GM21447 (cell line): ENCODE results near the gene USP47.
A peak's percentile ranks its signal among the peaks of the same experiment; 100 is the strongest.

Experiments used
- ATAC-seq: cut with Tn5 transposase; IDR thresholded peaks from one replicate; pipeline ENCODE4 v1.9.1; 2021; ENCODE audit not compliant: unreplicated experiment

Gene USP47

DNA sequence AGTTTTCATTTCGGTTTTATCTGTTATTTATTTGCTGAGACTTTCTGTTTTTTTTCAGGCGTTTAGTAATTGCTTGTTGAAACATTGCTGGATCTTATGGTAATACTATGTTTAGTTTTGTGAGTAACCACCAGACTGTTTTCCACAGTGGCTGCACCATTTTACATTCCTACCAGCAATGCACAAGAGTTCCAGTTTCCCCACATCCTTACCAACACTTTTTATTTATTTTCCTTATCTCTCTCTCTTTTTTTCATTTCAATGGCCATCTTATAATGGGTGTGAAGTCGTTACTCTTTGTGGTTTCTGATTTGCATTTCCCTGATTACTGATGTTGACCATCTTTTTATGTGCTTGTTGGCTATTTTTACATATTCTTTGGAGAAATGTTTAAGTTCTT, 23.7 kb downstream of the USP47 start:
- no peak for ATAC-seq

DNA sequence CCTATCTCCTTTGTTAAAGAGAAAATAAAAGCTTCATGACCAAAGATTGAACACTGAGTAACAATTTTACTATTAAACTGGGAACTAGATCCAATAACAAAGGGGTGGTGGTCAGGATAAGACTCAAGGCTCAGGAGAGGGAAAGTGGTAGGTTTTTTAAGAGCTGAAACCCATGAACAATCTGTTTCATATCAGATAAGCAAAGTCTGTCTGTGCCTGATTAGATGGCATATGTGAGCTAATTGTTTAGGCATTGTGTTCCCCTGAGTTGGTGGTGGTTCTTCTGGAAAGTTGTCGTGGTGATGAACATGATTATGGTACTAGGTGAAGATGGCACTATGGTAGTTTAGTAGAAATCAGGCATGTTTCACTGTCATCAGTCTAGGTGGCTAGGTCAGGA, 24.4 kb downstream of the USP47 start:
- ATAC-seq = no peak

DNA sequence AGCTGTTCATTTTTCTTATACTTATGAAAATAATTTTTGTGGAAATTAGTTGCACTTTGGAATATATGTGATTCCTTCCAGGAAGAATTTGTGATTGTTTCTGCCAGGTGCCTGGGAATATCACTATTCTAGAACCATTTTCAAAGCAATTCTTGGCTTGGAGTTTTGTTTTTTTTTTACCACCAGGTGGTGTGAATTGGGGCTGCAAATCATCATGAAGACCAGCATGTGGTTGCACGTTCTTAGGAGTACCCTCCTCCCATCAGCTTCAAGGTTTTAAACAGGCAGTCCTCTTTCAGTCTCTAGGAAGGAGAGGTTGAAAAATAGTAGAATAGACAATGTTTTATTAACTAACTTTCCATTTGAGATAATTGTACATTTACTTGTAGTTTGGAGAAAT, 25.9 kb downstream of the USP47 start:
- ATAC-seq = no peak

DNA sequence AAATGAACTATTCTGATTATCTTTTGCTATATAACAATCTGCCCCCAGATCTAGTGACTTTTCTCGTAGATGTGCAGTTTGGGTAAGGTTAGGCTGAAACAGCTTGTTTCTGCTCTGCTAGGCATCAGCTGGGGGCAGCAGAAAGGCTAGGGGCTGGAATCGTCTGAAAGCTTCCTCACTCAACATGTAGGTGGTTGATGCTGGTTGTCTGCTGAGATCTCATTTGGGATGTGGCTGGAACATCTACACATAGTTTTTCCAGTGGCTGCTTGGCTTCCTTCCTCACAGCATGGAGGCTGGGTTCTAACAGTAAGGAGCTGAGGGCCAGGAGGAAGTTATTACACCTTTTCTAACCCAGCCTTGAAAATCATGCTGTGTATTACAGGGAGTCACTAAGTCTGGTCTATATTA, 30.2 kb downstream of the USP47 start:
- ATAC-seq = no peak

DNA sequence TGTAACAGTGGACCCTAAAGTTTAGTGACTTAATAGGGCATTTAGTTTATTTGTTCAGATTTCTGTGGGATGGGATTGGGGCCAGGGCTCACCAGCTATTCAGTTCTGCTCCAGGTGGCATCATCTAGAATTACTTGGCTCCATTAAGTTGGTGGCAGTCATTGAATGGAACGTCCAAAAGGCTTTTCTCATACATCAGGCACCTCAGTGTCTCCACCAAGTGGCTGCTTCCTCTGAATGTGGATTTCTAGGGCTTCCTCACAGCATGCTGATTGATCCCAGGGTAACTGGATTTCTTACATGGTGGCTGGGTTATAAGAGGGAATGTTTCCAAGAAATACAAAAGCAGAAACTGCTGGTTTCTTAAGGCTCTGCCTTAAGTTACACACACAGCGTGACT, 34.7 kb downstream of the USP47 start:
- no peak for ATAC-seq

DNA sequence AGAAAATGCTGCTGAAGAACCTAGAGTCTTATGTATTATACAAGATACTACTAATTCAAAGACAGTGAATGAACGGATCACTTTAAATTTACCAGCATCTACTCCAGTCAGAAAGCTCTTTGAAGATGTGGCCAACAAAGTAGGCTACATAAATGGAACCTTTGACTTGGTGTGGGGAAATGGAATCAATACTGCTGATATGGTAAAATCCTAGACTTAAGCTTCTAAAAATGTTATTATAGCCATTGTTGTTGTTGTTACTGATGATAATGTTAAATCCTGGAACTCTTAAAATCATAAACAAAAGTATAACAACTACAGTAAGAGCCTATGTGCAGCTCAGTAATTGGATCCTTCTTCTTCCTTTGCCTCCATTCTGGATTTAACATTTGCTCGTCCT, 38.4 kb downstream of the USP47 start:
- ATAC-seq = no peak

DNA sequence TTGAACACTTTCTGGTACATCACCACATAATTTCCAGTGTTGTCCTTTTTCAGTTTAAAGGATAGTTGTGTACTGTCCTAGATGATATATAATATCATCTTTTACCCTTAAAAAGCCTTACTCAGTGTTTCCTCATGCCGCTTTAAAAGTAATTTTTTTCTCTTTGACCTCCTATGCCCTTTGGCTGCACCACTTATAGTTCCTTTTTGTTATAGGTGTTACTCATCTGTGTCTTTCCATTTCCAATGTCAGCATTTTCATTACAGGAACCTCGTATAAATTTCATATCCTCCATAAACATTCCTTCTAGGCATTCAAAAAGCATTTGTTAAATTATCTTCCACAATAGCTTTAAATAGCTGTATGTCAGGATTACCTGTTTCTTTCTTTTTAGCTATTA, 40.8 kb downstream of the USP47 start:
- ATAC-seq = no peak

DNA sequence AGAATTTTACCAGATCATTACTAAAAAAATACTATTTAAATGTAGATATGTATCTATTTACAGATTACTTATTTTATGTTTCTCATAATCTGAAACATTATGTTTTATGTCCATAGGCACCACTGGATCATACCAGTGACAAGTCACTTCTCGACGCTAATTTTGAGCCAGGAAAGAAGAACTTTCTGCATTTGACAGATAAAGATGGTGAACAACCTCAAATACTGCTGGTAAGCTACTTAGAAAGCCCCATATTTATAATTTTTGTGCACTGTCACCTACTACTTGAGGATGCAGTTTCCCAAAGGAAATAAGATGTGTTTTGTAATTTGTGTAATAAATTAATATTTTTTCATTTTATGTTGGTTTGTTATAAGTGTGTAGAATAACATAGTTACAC, 42.6 kb downstream of the USP47 start:
- ATAC-seq = no peak

DNA sequence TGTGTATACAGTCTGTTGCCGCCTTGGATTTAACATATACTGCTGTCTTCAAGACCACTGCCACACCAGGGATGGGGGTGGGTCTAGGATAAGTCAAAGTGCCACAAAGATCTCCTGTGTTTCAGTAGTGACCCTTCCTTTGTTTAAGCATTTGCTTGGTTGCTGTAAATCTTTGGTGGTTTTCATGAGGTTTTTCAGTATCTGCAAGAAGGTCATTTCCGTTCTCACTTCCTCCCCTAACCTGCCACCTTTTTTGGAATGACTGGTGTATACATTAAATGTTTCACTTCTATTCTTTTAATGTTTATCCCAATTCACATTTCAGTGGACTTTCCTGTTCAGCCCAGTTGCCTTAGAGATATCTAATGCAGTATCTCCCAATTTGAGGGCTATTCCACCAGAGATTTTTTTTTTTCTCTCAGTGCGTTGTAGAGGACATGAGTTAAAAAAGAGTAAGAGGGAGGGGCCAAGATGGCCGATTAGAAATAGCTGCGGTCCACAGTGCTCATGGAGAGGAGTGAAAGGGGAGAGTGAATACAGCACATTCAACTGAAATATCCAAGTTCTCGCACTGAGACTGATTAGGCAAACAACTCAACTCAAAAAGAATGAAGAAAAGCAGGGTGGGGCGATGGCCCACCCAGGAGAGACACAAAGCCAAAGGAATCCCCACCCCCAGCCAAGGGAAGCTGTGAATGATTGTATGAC, 43.2 kb downstream of the USP47 start:
- peak; percentile 96 for ATAC-seq

DNA sequence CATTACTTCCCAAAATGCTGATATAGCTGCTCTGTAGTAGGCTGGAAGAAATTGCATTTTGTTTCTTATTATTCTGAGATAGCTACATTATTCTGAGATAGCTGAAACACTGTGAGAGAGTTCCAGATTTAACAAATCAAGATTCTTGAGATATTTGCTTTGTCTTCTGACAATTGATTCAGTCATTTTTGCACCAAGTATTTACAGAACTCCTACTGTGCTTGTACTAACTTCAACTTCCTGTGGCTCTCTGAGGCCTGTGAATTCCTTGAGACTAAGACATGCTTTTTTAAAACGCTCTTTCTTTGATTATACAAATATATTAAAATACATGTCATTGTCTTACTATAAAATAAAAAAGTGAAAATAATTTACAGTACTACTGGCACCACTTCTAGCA, 52.7 kb downstream of the USP47 start:
- no peak for ATAC-seq

DNA sequence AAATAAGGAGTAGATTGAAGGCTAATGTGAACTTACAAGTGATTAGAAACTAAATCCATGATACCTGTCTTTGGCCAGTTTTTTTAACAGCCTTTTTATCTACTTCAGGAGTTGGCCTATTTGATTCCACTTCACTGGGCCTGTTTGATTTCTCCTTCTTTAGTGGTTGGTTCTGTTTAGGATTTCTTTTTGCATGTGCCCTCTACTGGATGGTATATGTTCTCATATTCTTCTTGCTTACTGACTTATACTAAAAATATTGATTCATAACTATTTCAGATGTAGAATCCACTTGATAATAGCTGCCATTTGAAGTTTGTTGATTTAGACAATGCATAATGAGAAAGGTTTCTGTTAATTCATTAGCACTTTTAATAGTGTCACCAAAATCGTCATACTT, 53.9 kb downstream of the USP47 start:
- ATAC-seq = no peak

DNA sequence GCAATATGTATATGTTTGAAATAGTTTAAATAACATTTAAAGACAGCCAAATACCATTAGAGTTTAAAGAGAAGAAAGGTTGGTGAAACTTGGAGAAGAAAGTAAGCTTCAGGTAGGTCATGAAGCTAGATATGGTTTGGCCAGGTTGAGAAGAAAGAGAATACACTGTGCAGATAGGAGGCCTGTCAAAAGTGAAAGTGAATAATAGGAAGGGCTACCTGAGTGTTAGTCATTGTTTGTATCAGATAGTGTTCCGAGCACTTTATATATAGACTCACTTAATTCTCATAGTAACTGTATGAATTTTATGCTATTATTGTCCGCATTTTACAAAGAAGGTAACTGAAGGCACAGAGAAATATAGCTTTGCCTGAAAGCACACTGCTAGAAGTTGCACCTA, 56.9 kb downstream of the USP47 start:
- no peak for ATAC-seq

DNA sequence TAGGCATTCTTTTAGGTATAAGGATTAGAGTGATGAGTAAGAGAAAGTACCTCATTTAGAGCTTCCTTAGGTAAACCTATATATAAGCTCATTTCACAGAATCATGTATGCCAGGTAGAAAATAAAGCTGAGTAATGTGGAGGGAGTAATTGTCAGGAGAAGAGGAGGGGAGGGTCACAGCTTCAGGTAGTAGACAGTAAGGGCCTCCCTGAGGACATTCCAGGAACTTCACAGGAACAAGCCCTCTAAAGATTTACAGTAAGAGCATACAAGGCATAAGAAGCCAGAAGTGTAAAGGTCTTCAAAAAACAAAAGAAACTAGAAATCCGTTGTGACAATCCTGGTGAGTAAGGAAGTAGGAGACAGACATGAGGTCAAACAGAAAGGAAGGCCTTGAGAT, 57.6 kb downstream of the USP47 start:
- no peak for ATAC-seq

DNA sequence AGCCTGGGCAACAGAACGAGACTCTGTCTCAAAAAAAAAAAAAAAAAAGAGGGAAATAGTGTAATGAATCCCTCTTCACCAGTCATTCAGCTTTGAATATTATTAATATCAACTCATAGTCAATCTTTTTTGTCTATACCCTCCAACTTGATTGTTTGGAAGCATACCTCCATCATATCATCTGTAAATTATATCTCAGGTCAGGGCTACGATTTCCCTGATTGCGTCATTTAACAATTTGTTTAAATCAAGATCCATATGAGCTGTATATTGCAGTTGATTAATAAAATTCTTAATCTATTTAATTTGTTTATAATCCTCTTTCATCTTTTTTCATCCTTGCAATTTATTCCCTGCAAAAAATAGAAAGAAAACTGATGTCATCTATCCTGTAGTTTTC, 60.2 kb downstream of the USP47 start:
- no peak for ATAC-seq

DNA sequence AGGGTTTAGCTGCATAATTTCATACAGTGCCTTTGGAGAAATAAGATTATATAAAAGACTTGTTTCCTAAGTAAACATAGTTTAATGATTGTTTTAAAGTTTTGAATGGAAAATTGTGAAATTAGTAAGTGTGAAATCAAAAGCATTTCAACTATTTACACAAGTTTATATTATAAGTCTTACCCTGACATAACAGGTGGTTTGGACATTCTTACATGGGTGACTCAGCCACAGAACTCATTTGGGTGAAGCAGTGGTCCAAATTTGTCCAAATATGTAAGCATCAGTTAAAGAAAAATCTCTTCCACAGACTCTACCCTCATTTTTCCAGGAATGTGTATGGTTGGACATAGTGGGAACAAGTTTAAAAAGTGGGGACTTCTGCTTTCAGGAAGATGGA, 68.0 kb downstream of the USP47 start:
- ATAC-seq = no peak

DNA sequence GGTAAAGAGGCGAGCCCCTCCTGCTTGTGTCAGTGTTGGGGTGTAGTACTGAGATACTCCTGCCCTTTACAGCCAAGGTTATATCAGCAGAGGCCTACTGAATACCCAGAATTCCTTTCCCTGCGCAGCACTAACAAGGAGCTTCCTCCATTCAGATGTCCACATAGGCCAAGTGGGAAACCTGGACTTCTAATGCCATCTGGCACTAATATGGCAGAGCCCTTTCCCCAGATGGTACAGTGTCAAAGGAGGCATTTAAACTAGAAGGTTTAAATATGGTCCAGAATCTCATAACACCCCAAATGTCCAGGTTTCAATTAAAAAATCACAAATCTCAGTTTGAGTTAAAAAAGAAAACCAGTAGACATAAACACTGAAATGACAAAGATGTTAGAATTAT, 68.8 kb downstream of the USP47 start:
- ATAC-seq = no peak

DNA sequence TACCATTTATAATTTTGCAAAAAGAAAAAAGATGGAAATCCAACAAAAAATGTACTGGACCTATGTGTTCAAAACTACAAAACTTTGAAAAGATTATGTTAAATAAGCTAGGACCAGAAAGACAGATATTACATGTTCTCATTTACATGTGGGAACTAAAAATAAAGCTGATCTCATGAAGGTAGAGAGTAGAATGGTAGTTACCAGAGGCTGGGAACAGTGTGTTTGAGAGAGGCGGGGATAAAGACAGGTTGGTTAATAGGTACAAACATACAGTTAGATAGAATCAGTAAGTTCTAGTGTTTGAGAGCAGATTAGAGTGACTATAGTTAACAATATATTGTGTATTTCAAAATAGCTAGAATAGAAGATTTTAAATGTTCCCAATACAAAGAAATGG, 71.6 kb downstream of the USP47 start:
- no peak for ATAC-seq

DNA sequence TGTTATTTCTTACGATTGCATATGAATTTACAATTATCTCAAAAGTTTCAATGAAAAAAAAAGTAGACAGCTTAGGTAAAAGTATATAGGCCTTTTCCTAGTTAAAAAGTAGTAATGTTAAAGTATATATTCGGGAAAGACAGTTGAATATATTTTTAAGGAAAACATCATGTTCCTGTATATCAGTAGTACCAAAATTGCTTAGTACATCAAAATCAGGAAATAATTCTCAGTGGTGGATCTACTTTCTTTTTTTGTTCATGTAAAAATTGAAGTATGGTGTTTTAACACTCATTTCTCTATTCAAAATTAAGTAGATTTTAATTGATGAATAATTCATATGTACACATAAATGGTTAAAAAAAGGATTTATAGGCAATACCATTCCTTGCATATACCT, 73.9 kb downstream of the USP47 start:
- no peak for ATAC-seq

DNA sequence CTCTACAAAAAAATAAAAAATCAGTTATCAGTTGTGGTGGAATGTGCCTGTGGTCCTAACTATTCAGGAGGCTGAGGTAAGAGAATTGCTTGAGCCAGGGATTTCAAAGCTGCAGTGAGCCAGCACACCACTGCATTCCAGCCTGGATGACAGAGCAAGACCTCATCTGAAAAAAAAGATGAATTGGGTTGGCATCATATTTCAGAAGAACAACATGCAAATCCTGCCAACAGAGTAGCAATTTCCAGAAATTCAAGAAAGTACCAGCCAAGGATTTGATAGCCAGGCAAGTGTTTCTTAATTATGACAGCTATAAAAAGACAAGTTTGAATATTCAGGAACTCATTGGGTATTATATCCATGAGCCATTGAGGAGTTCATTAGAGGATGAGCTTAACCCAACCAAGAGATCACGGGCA, 75.2 kb downstream of the USP47 start:
- no peak for ATAC-seq

DNA sequence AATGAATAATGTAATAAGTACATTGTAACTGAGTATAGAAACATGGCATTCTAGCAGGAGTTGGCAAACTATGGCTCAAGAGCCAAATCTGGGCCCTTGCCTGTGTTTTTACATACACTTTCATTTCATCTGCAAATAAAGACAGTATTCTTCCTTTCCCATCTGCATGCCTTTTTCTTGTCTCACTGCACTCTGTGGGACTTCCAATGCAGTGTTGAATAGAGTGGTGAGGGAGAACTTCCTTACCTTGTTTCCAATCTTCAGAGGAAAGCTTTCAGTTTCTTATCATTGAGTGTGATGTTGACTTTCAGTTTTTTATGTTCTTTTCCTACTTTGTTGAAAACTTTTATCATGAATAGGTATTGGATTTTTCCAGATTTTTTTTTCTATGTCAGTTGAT, 82.1 kb downstream of the USP47 start:
- ATAC-seq = no peak

DNA sequence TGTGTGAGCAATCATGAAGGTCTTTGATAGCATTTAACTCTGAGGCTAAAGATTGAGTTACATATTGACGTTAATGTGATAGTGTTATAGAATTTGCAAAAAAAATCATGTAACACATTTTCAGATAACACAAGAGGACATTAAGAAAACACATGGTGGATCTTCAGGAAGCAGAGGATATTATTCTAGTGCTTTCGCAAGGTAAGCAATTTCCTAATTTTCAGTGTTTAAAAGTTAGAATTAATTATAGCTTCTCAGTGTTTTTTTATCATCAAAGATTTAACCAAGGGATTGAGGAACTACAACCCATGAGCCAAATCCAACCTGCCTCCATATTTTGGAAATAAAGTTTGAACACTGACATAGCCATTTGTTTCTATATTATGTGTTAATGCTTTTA, 88.1 kb downstream of the USP47 start:
- ATAC-seq = no peak

DNA sequence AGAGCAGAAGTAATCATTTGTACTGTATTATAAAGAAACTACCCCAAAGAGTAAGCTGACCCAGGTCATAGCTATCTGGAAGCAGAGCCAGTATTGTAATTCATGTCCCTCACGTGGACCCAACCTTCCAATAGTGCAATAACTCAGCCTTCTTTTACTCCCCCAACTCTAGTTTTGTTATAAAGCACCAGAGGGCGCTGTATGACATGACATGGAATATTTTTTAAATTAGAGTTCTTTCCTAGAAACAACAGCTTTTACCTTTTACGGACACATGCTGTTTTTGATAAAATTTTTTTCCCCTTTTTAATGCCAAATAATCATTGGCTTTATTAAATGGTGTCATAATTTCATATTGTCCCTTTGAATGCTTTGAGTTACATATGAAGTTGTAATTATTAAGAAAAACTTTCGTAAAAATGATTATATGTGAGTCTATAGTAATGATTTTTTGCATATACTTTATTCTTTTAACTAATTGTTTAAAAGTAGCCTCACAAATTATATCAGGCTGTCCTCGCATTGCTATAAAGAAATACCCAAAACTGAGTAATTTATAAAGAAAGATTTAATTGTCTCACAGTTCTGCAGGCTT, 89.8 kb downstream of the USP47 start:
- no peak for ATAC-seq

DNA sequence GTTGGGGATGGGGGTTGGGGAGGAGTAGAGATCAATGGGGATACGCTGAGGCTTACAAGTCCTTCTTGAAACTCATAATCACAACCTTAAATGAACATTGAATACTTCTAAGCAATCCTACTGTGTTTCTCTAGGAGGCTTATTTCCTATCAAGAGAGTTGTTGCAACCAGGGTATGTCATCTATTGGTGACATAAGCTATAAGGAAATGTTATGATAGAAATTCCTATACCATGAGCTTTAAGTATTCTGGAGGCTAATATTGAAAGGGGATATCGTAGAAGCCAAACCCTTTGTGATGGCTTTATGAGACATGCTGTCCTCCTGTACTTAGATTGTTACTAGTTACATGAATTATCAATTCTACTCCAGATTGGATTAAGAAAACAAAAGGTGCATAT, 93.8 kb downstream of the USP47 start:
- ATAC-seq = no peak
